Astrocyte of the cerebellum (primary cell): ENCODE data around the gene ZNF511.

ENCODE experiments used
- DNase-seq: peaks from one replicate; pipeline ENCODE4 v3.0.0-alpha.2; 2011; ENCODE audit warnings: low read depth
- H3K4me3 ChIP-seq: 2 replicates; pipeline ENCODE4 v1.5.1; 2011; ENCODE audit warnings: mild to moderate bottlenecking, low read depth, low read length, moderate library complexity
- CTCF ChIP-seq: IDR thresholded peaks from 2 replicates; pipeline ENCODE4 v1.5.1; 2012; ENCODE audit warnings: low read length, low read depth, moderate library complexity, mild to moderate bottlenecking; ENCODE audit errors: missing control alignments
- in situ Hi-C: cut with HindIII; loops from 2 replicates; pipeline ENCODE4 v1.10.0; 2017; ENCODE audit warnings: low sequenced_read_pairs

Gene ZNF511

GRCh38 chr10:133354672-133355240, 46.0 kb downstream of the ZNF511 start:
- DNase-seq = no peak
- no peak overlapping the region for H3K4me3 ChIP-seq
- in situ Hi-C loops = no loop called here
- TF ChIP-seq CTCF = no peak

- in situ Hi-C loops = no loop called here
- DNase-seq = no peak
- no peak for TF ChIP-seq CTCF
- H3K4me3 ChIP-seq = no peak overlapping the region
Observed at GRCh38 chr10:133355266-133355665, 46.6 kb downstream of the ZNF511 start.

GRCh38 chr10:133355991-133356390, 47.3 kb downstream of the ZNF511 start:
- in situ Hi-C loops = no loop called here
- H3K4me3 ChIP-seq = no peak overlapping the region
- DNase-seq = no peak
- TF ChIP-seq CTCF = no peak

GRCh38 chr10:133356549-133357284, 48.0 kb downstream of the ZNF511 start:
- no peak for DNase-seq
- in situ Hi-C loops = no loop called here
- no peak for TF ChIP-seq CTCF
- H3K4me3 ChIP-seq = peak overlapping the region; percentile 54

- TF ChIP-seq CTCF = no peak
- H3K4me3 ChIP-seq = peak within 1 kb of the TSS; percentile 54
- no peak for DNase-seq
- in situ Hi-C loops = no loop called here
Observed at GRCh38 chr10:133357285-133358161, 48.8 kb downstream of the ZNF511 start, which contains the start of gene FUOM. Gene FUOM (minus strand): TSS chr10:133358019. CDS start chr10:133358007, 12 bp downstream.

- no peak overlapping the region for H3K4me3 ChIP-seq
- DNase-seq = no peak
- no peak for TF ChIP-seq CTCF
- in situ Hi-C loops = no loop called here
Observed at GRCh38 chr10:133358162-133358924, 49.6 kb downstream of the ZNF511 start.
